ENCODE results near the gene CHRDL2. TPM values are rescaled to one million over a fixed set of nuclear protein-coding genes. Genes with fewer than 3 reads are reported as not detected.
"Not testable (repeated sequence)": the region's sequence is repeated elsewhere in the genome, so short reads cannot be mapped to it uniquely, and the experiment has no call there.

The CHRDL2 gene
- total RNA-seq, 2 experiments from 2014 or later, result not detected

- Histone ChIP-seq H3K4me1 (ENCODE audit: insufficient read depth, low read length, poor library complexity, severe bottlenecking) (peaks cover 39% of the 10 kb centered on the region), H3K4me3 (ENCODE audit: low read depth, low read length, poor library complexity, severe bottlenecking) (no peak overlapping the region), H3K79me2 (ENCODE audit: insufficient read depth, low read depth, low read length) (peaks cover 72% of the 10 kb centered on the region), H3K36me3 (ENCODE audit: insufficient read depth, low read length) (peaks cover 21% of the 10 kb centered on the region), H3K9me2 (ENCODE audit: insufficient read depth, low read length) (no peaks in the 10 kb centered on the region), H4K20me1 (ENCODE audit: insufficient read depth, low read length) (peaks cover 16% of the 10 kb centered on the region; the same call in 1 of the 2 replicates), H3K4me2 (ENCODE audit: low read length) (peak overlapping the region; percentile 29), H3K27ac (ENCODE audit: low read depth, low read length, poor library complexity, severe bottlenecking) (no peak overlapping the region), H3K9me3 (ENCODE audit: low read length) (0 out of 2 replicates have a peak, but pooled peaks cover 8% of the 10 kb centered on the region), H2AFZ (ENCODE audit: low read length) (no peak overlapping the region)
- DNase-seq (ENCODE audit: low spot score), result no peak
- ChIA-PET POLR2A (interaction anchor here (0.7 kb wide), 1 partner anchor 97 kb away, joined by 3 read pairs; no protein-coding TSS in a partner anchor), CTCF (ENCODE audit: unreplicated experiment) (no interaction called here)
- BruUV-seq (replicated peaks), result no TSS peak
- intact Hi-C loops (cut with micrococcal nuclease; ENCODE audit: unreplicated experiment), result no loop called here
- no peak for TF ChIP-seq CTCF (conservative IDR thresholded peaks at IDR 0.05; ENCODE audit: low read length)
- no peak for TF ChIP-seq EZH2phosphoT487 (IDR thresholded peaks at IDR 0.05; ENCODE audit: borderline replicate concordance, low read depth, low read length)
These were observed 23.5 kb upstream of the CHRDL2 start for GRCh38 chr11:74754507-74755252.

GRCh38 chr11:74751303-74751702 is 20.1 kb upstream of the CHRDL2 start:
- TF ChIP-seq CTCF (conservative IDR thresholded peaks at IDR 0.05; ENCODE audit: low read length), result no peak
- TF ChIP-seq EZH2phosphoT487 (IDR thresholded peaks at IDR 0.05; ENCODE audit: borderline replicate concordance, low read depth, low read length), result no peak
- Histone ChIP-seq H3K4me1 (ENCODE audit: insufficient read depth, low read length, poor library complexity, severe bottlenecking) (peaks cover 48% of the 10 kb centered on the region), H3K9me3 (ENCODE audit: low read length) (0 out of 2 replicates have a peak, but pooled peaks cover 4% of the 10 kb centered on the region), H3K4me3 (ENCODE audit: low read depth, low read length, poor library complexity, severe bottlenecking) (peak overlapping the region; percentile 10), H3K79me2 (ENCODE audit: insufficient read depth, low read depth, low read length) (peaks cover 70% of the 10 kb centered on the region), H3K27ac (ENCODE audit: low read depth, low read length, poor library complexity, severe bottlenecking) (no peak overlapping the region), H3K4me2 (ENCODE audit: low read length) (peak overlapping the region; percentile 98; the same call in 1 of the 2 replicates), H3K36me3 (ENCODE audit: insufficient read depth, low read length) (peaks cover 17% of the 10 kb centered on the region), H3K9me2 (ENCODE audit: insufficient read depth, low read length) (no peaks in the 10 kb centered on the region), H2AFZ (ENCODE audit: low read length) (no peak overlapping the region), H4K20me1 (ENCODE audit: insufficient read depth, low read length) (peaks cover 16% of the 10 kb centered on the region; the same call in 1 of the 2 replicates)
- DNase-seq (ENCODE audit: low spot score), result no peak
- no TSS peak for BruUV-seq (replicated peaks)
- intact Hi-C loops (cut with micrococcal nuclease; ENCODE audit: unreplicated experiment), result no loop called here
- ChIA-PET POLR2A (interaction anchor here (0.8 kb wide), 1 partner anchor 35 kb away, joined by 3 read pairs; no protein-coding TSS in a partner anchor), CTCF (ENCODE audit: unreplicated experiment) (no interaction called here)

GRCh38 chr11:74750598-74750997 is 19.4 kb upstream of the CHRDL2 start:
- POLR2A ChIA-PET, result interaction anchor here (0.8 kb wide), 1 partner anchor 34 kb away, joined by 3 read pairs; no protein-coding TSS in a partner anchor
- DNase-seq (ENCODE audit: low spot score); H2AFZ ChIP-seq (ENCODE audit: low read length); H3K27ac ChIP-seq (ENCODE audit: low read depth, low read length, poor library complexity, severe bottlenecking); BruUV-seq (replicated peaks); H3K9me2 ChIP-seq (ENCODE audit: insufficient read depth, low read length); CTCF ChIA-PET (ENCODE audit: unreplicated experiment); intact Hi-C loops (cut with micrococcal nuclease; ENCODE audit: unreplicated experiment); H3K9me3 ChIP-seq (ENCODE audit: low read length): not testable (repeated sequence)
- Histone ChIP-seq H3K4me3 (ENCODE audit: low read depth, low read length, poor library complexity, severe bottlenecking) (peak overlapping the region; percentile 75), H3K4me2 (ENCODE audit: low read length) (peak overlapping the region; percentile 98), H4K20me1 (ENCODE audit: insufficient read depth, low read length) (peaks cover 16% of the 10 kb centered on the region; the same call in 1 of the 2 replicates), H3K4me1 (ENCODE audit: insufficient read depth, low read length, poor library complexity, severe bottlenecking) (peaks cover 48% of the 10 kb centered on the region), H3K79me2 (ENCODE audit: insufficient read depth, low read depth, low read length) (peaks cover 63% of the 10 kb centered on the region), H3K36me3 (ENCODE audit: insufficient read depth, low read length) (peaks cover 14% of the 10 kb centered on the region)
